Suprapubic skin (tissue), 3 donors: Measurements from ENCODE around the gene KPNA4.

ENCODE experiments used
- EP300 ChIP-seq: sonication (generic); formaldehyde crosslinking; IDR thresholded peaks from one replicate; pipeline ENCODE4 v1.6.1; 2017; ENCODE audit warnings: antibody characterized with exemption
- TF ChIP-seq, protein P1 (sequence below), 2 donors: fragments of 200-600 bp in 1 of 2; fragments of 450-650 bp in 1 of 2; sonication (generic) in 1 of 2; IDR thresholded peaks; one replicate each; pipeline ENCODE4 v1.5.1; 2016 to 2019; ENCODE audit warnings: antibody characterized with exemption in 2 of 2, mild to moderate bottlenecking in 1 of 2, moderate library complexity in 1 of 2

GRCh38 chr3:160574636-160575035 lies 9.3 kb upstream of the KPNA4 start:
- TF ChIP-seq, protein P1, sequence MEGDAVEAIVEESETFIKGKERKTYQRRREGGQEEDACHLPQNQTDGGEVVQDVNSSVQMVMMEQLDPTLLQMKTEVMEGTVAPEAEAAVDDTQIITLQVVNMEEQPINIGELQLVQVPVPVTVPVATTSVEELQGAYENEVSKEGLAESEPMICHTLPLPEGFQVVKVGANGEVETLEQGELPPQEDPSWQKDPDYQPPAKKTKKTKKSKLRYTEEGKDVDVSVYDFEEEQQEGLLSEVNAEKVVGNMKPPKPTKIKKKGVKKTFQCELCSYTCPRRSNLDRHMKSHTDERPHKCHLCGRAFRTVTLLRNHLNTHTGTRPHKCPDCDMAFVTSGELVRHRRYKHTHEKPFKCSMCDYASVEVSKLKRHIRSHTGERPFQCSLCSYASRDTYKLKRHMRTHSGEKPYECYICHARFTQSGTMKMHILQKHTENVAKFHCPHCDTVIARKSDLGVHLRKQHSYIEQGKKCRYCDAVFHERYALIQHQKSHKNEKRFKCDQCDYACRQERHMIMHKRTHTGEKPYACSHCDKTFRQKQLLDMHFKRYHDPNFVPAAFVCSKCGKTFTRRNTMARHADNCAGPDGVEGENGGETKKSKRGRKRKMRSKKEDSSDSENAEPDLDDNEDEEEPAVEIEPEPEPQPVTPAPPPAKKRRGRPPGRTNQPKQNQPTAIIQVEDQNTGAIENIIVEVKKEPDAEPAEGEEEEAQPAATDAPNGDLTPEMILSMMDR (IDR thresholded peaks at IDR 0.05) = no peak
- TF ChIP-seq EP300 = no peak
